K562 (cell line): ENCODE measurements around the gene MANBA. TPM values are rescaled to one million over a fixed set of nuclear protein-coding genes. Genes with fewer than 3 reads are reported as not detected.

Experiments
- CBX3 ChIP-seq, 2 experiments: IDR thresholded peaks; 1 replicate in 1 of 2; 2 replicates in 1 of 2; pipeline ENCODE4 v1.6.1; 2012; ENCODE audit warnings: inconsistent platforms in 2 of 2, low read length in 2 of 2, borderline replicate concordance in 1 of 2, control low read depth in 1 of 2
- COPS2 ChIP-seq: fragments of 450-650 bp; conservative IDR thresholded peaks from 2 replicates; pipeline ENCODE4 v1.6.1; 2016; ENCODE audit warnings: mild to moderate bottlenecking, moderate library complexity
- EHMT2 ChIP-seq: fragments of 450-650 bp; IDR thresholded peaks from 2 replicates; pipeline ENCODE4 v1.6.1; 2018; ENCODE audit warnings: antibody characterized with exemption
- FOXA1 ChIP-seq: fragments of 450-650 bp; IDR thresholded peaks from 2 replicates; pipeline ENCODE4 v1.6.1; 2016; ENCODE audit warnings: mild to moderate bottlenecking, borderline replicate concordance
- FOXK1 ChIP-seq: sonication (generic); formaldehyde crosslinking; IDR thresholded peaks from 2 replicates; pipeline ENCODE4 v1.8.0; 2022; ENCODE audit warnings: missing genetic modification reagents, mild to moderate bottlenecking, borderline replicate concordance
- HDAC2 ChIP-seq: fragments of 450-650 bp; IDR thresholded peaks from 2 replicates; pipeline ENCODE4 v1.6.1; 2016; ENCODE audit warnings: mild to moderate bottlenecking
- HIVEP1 ChIP-seq: fragments of 250-450 bp; sonication (Bioruptor Pico); IDR thresholded peaks from 2 replicates; pipeline ENCODE4 v1.4.0; 2020; ENCODE audit warnings: mild to moderate bottlenecking
- NFIX ChIP-seq: fragments of 250-450 bp; sonication (Bioruptor Pico); IDR thresholded peaks from 2 replicates; pipeline ENCODE4 v1.4.0; 2020; ENCODE audit warnings: low read depth, mild to moderate bottlenecking, moderate library complexity
- PHF8 ChIP-seq: fragments of 200-600 bp; sonication (generic); IDR thresholded peaks from 2 replicates; pipeline ENCODE4 v1.6.1; 2012; ENCODE audit warnings: mixed run types, mild to moderate bottlenecking, inconsistent platforms, low read length, moderate library complexity, borderline replicate concordance
- PPARD ChIP-seq: fragments of 250-450 bp; sonication (Bioruptor Pico); IDR thresholded peaks from 2 replicates; pipeline ENCODE4 v1.8.0; 2022; ENCODE audit warnings: inconsistent platforms, mild to moderate bottlenecking, moderate library complexity
- SIN3A ChIP-seq, 2 experiments: fragments of 150-350 bp in 1 of 2; IDR thresholded peaks; 2 replicates each; pipeline ENCODE4 v1.6.1; 2011 to 2016; ENCODE audit warnings: borderline replicate concordance in 2 of 2, low read depth in 2 of 2, low read length in 2 of 2, mild to moderate bottlenecking in 2 of 2, moderate library complexity in 2 of 2; ENCODE audit not compliant: control insufficient read depth in 1 of 2
- TAF1 ChIP-seq: IDR thresholded peaks from 2 replicates; pipeline ENCODE4 v1.6.1; 2011; ENCODE audit warnings: mild to moderate bottlenecking, low read length, moderate library complexity; ENCODE audit not compliant: insufficient read depth, control insufficient read depth, severe bottlenecking; ENCODE audit errors: extremely low read depth
- THRAP3 ChIP-seq: fragments of 450-650 bp; IDR thresholded peaks from 2 replicates; pipeline ENCODE4 v1.6.1; 2016; ENCODE audit warnings: mild to moderate bottlenecking, inconsistent platforms, borderline replicate concordance
- ZNF143 ChIP-seq: sonication (generic); formaldehyde crosslinking; IDR thresholded peaks from 2 replicates; pipeline ENCODE4 v1.9.0; 2022; ENCODE audit warnings: mild to moderate bottlenecking, missing genetic modification reagents
- ZNF197 ChIP-seq: fragments of 200-800 bp; sonication (Bioruptor generic); IDR thresholded peaks from 2 replicates; pipeline ENCODE4 v1.6.1; 2016; ENCODE audit warnings: low read depth, missing genetic modification characterization, missing compliant biosample characterization
- ZNF224 ChIP-seq: sonication (generic); formaldehyde crosslinking; IDR thresholded peaks from 2 replicates; pipeline ENCODE4 v1.8.0; 2022; ENCODE audit warnings: mild to moderate bottlenecking, missing genetic modification reagents
- ZNF507 ChIP-seq: conservative IDR thresholded peaks from 2 replicates; pipeline ENCODE4 v1.6.1; 2017; ENCODE audit warnings: missing genetic modification characterization, missing compliant biosample characterization
- ZNF766 ChIP-seq: fragments of 200-800 bp; sonication (Bioruptor generic); conservative IDR thresholded peaks from 2 replicates; pipeline ENCODE4 v1.6.1; 2016; ENCODE audit warnings: missing genetic modification characterization, missing compliant biosample characterization
- ZNF785 ChIP-seq: fragments of 250-450 bp; sonication (Bioruptor Pico); IDR thresholded peaks from 2 replicates; pipeline ENCODE4 v1.4.0; 2020; ENCODE audit warnings: mild to moderate bottlenecking
- polyA plus RNA-seq, 8 experiments: library from polyadenylated mRNA; depleted of rRNA in 4 of 8; stranded (reverse) in 5 of 8; unstranded in 3 of 8; fragments of >200 nt; fragmentation: Nextera tagmentation in 2 of 8; fragmentation: Illumina TruSeq in 1 of 8; extraction: Ambion mirVana in 2 of 8; extraction: Trizol in 1 of 8; gene quantifications; 2 replicates each; pipeline versions ENCODE4 v1.2.1 to v1.2.3, GENCODE V29; 2011 to 2014; ENCODE audit warnings: inconsistent platforms in 1 of 8, missing spikeins in 1 of 8
- total RNA-seq, 7 experiments: library from RNA; depleted of rRNA in 6 of 7; stranded (reverse); fragments of >200 nt in 6 of 7; fragmentation: Illumina TruSeq in 2 of 7; extraction: Trizol in 2 of 7; gene quantifications; 2 replicates each; pipeline versions ENCODE4 v1.2.1 to v1.2.3, GENCODE V29; 2011 to 2021; ENCODE audit warnings: low replicate concordance in 1 of 7
- TF ChIP-seq, protein P1 (sequence below): fragments of 250-450 bp; sonication (Bioruptor Pico); IDR thresholded peaks from 2 replicates; pipeline ENCODE4 v1.5.0; 2021
- TF ChIP-seq, protein P2 (sequence below): fragments of 450-650 bp; IDR thresholded peaks from 2 replicates; pipeline ENCODE4 v1.6.1; 2018; ENCODE audit warnings: mild to moderate bottlenecking, low read depth; ENCODE audit not compliant: partially characterized antibody
- TF ChIP-seq, protein P3 (sequence below): sonication (generic); formaldehyde crosslinking; IDR thresholded peaks from 2 replicates; pipeline ENCODE4 v1.8.1; 2022; ENCODE audit warnings: missing genetic modification reagents
- TF ChIP-seq, protein P4 (sequence below): sonication (generic); formaldehyde crosslinking; IDR thresholded peaks from 2 replicates; pipeline ENCODE4 v1.8.0; 2022; ENCODE audit warnings: mild to moderate bottlenecking, missing genetic modification reagents

Gene MANBA
- total and polyA plus RNA-seq, 9 of the 15 experiments (the other 6 are each of a cell fraction or from before 2014, with no cell fraction given) = 1.8 to 12.9 (median 7.7) TPM

DNA sequence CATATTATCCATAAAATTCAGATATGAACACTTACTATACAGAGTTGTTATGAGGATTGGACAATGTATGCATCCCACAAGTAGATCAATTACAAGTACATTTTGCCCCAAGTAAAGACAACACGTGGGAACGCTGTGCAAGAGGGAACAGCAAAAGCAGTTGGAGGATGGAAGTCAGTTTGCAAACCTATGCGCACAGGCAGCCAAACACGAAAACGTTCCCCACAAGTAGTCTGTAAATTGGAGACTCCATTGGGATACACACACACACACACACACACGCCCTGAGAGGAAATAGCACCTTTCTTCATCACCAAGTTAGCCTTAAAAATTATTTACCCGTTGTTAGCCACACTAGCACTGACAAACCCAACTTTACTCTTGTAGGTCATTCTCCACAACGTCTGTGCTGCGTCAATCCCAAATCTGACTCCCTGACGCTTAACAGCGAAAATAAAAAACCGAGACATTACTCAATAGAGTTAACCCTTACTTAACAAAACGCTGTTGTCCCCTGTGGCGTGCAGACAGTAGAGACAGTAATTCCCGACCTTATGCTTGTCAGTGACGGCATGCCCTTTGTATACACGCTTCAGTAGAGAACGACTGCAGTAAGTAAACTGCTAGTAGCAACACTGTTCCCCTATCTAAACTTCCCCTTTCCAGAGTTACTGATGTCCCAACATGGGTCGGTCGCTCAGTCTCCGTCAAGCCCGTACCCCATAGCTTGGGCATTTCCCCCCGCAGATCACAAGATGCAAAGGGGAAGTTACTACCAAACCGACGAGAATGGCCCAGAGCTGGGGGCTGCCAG lies 730 bp downstream of the MANBA start (continued):
- TF ChIP-seq THRAP3 = no peak
- TF ChIP-seq, protein P1, sequence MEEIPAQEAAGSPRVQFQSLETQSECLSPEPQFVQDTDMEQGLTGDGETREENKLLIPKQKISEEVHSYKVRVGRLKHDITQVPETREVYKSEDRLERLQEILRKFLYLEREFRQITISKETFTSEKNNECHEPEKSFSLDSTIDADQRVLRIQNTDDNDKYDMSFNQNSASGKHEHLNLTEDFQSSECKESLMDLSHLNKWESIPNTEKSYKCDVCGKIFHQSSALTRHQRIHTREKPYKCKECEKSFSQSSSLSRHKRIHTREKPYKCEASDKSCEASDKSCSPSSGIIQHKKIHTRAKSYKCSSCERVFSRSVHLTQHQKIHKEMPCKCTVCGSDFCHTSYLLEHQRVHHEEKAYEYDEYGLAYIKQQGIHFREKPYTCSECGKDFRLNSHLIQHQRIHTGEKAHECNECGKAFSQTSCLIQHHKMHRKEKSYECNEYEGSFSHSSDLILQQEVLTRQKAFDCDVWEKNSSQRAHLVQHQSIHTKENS (CRISPR knock-in tag) = no peak
- TF ChIP-seq, protein P2, sequence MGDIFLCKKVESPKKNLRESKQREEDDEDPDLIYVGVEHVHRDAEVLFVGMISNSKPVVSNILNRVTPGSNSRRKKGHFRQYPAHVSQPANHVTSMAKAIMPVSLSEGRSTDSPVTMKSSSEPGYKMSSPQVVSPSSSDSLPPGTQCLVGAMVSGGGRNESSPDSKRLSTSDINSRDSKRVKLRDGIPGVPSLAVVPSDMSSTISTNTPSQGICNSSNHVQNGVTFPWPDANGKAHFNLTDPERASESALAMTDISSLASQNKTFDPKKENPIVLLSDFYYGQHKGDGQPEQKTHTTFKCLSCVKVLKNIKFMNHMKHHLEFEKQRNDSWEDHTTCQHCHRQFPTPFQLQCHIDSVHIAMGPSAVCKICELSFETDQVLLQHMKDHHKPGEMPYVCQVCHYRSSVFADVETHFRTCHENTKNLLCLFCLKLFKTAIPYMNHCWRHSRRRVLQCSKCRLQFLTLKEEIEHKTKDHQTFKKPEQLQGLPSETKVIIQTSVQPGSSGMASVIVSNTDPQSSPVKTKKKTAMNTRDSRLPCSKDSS = no peak
- TF ChIP-seq, protein P3, sequence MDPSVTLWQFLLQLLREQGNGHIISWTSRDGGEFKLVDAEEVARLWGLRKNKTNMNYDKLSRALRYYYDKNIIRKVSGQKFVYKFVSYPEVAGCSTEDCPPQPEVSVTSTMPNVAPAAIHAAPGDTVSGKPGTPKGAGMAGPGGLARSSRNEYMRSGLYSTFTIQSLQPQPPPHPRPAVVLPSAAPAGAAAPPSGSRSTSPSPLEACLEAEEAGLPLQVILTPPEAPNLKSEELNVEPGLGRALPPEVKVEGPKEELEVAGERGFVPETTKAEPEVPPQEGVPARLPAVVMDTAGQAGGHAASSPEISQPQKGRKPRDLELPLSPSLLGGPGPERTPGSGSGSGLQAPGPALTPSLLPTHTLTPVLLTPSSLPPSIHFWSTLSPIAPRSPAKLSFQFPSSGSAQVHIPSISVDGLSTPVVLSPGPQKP (CRISPR knock-in tag) = no peak
- TF ChIP-seq HDAC2 = 0 out of 2 replicates have a peak, but pooled peaks have one; percentile 12
- no peak for TF ChIP-seq ZNF143 (CRISPR knock-in tag)
- TF ChIP-seq PPARD (CRISPR knock-in tag) = no peak
- TF ChIP-seq TAF1 = no peak
- no peak for TF ChIP-seq ZNF197
- TF ChIP-seq ZNF507 = no peak
- peak; percentile 32; the same call in 1 of the 2 replicates for TF ChIP-seq EHMT2
- 0 out of 3 replicates have a peak, but pooled peaks of 1 of the 2 experiments have one; percentile 8 for TF ChIP-seq CBX3 (IDR thresholded peaks at IDR 0.05; ENCODE audit: borderline replicate concordance in 1 of 2, low read length in 2 of 2)
- TF ChIP-seq FOXA1 = no peak
- TF ChIP-seq COPS2 = no peak
- TF ChIP-seq SIN3A (IDR thresholded peaks at IDR 0.05; ENCODE audit: borderline replicate concordance in 2 of 2, control insufficient read depth in 1 of 2, low read depth in 2 of 2, low read length in 2 of 2) = no peak
- no peak for TF ChIP-seq ZNF785
- TF ChIP-seq PHF8 = no peak
- TF ChIP-seq NFIX (CRISPR knock-in tag) = no peak
- TF ChIP-seq HIVEP1 (CRISPR knock-in tag) = no peak
- peak; percentile 60; the same call in 1 of the 2 replicates for TF ChIP-seq FOXK1 (CRISPR knock-in tag)
- TF ChIP-seq ZNF224 = 0 out of 2 replicates have a peak, but pooled peaks have one; percentile 46
- no peak for TF ChIP-seq ZNF766
- TF ChIP-seq, protein P4, sequence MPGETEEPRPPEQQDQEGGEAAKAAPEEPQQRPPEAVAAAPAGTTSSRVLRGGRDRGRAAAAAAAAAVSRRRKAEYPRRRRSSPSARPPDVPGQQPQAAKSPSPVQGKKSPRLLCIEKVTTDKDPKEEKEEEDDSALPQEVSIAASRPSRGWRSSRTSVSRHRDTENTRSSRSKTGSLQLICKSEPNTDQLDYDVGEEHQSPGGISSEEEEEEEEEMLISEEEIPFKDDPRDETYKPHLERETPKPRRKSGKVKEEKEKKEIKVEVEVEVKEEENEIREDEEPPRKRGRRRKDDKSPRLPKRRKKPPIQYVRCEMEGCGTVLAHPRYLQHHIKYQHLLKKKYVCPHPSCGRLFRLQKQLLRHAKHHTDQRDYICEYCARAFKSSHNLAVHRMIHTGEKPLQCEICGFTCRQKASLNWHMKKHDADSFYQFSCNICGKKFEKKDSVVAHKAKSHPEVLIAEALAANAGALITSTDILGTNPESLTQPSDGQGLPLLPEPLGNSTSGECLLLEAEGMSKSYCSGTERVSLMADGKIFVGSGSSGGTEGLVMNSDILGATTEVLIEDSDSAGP = no peak
